BE2C (cell line): ENCODE data around the gene KCNQ2.

ENCODE experiments used
- DNase-seq: peaks from one replicate; pipeline ENCODE4 v3.0.0-alpha.2; 2020
- H3K27me3 ChIP-seq: fragments of 250-450 bp; sonication (Bioruptor Pico); 2 replicates; pipeline ENCODE4 v1.5.1; 2020; ENCODE audit warnings: mild to moderate bottlenecking
- H3K36me3 ChIP-seq: fragments of 250-450 bp; sonication (Bioruptor Pico); 2 replicates; pipeline ENCODE4 v1.5.1; 2020; ENCODE audit warnings: mild to moderate bottlenecking
- H3K4me1 ChIP-seq: fragments of 250-450 bp; sonication (Bioruptor Pico); 2 replicates; pipeline ENCODE4 v1.5.1; 2020
- H3K4me3 ChIP-seq: 2 replicates; pipeline ENCODE4 v1.5.1; 2011; ENCODE audit warnings: low read depth, low read length
- H3K9me3 ChIP-seq: fragments of 250-450 bp; sonication (Bioruptor Pico); 2 replicates; pipeline ENCODE4 v1.5.1; 2020
- TF ChIP-seq, protein P1 (sequence below): IDR thresholded peaks from 2 replicates; pipeline ENCODE4 v1.5.1; 2012; ENCODE audit warnings: mild to moderate bottlenecking, low read depth, low read length

KCNQ2 gene

GRCh38 chr20:63392465-63393365 is 79.7 kb downstream of the KCNQ2 start:
- H3K27me3 ChIP-seq = peaks cover 53% of the 10 kb centered on the region
- H3K9me3 ChIP-seq = no peaks in the 10 kb centered on the region
- TF ChIP-seq, protein P1, sequence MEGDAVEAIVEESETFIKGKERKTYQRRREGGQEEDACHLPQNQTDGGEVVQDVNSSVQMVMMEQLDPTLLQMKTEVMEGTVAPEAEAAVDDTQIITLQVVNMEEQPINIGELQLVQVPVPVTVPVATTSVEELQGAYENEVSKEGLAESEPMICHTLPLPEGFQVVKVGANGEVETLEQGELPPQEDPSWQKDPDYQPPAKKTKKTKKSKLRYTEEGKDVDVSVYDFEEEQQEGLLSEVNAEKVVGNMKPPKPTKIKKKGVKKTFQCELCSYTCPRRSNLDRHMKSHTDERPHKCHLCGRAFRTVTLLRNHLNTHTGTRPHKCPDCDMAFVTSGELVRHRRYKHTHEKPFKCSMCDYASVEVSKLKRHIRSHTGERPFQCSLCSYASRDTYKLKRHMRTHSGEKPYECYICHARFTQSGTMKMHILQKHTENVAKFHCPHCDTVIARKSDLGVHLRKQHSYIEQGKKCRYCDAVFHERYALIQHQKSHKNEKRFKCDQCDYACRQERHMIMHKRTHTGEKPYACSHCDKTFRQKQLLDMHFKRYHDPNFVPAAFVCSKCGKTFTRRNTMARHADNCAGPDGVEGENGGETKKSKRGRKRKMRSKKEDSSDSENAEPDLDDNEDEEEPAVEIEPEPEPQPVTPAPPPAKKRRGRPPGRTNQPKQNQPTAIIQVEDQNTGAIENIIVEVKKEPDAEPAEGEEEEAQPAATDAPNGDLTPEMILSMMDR = no peak
- H3K4me1 ChIP-seq = no peaks in the 10 kb centered on the region
- no peaks in the 10 kb centered on the region for H3K36me3 ChIP-seq
- no peak overlapping the region for H3K4me3 ChIP-seq
- no peak for DNase-seq

- Histone ChIP-seq H3K9me3 (no peaks in the 10 kb centered on the region), H3K4me1 (no peaks in the 10 kb centered on the region), H3K27me3 (peaks cover 25% of the 10 kb centered on the region), H3K4me3 (no peak overlapping the region), H3K36me3 (no peaks in the 10 kb centered on the region)
- TF ChIP-seq, protein P1 = no peak
- no peak for DNase-seq
Measured at GRCh38 chr20:63387917-63388316, 84.5 kb downstream of the KCNQ2 start.

- TF ChIP-seq, protein P1 = no peak
- H3K4me1 ChIP-seq = no peaks in the 10 kb centered on the region
- no peak for DNase-seq
Measured at GRCh38 chr20:63387393-63387792, 85.1 kb downstream of the KCNQ2 start.

DNA sequence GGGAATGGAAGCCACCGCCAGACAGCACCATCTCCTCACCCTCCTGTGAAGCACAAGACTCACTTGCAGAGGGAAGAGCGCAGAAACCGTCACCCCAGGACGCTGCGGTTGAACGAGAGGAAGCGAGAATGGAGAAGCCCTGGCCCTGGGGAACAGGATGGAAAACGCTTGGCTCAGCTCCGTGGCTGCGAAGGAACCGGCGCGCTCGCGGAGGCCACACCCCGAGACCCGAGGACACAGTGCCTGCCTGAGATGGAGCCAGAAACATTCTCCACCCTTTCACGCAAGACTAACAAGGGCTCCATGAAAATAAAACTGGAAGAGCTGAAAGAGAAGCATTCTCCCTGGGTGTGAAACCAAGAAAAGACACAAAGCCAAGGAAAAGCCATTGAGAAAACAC is 86.0 kb downstream of the KCNQ2 start:
- Histone ChIP-seq H3K4me3 (no peak overlapping the region), H3K9me3 (no peaks in the 10 kb centered on the region), H3K36me3 (no peaks in the 10 kb centered on the region)

More at GRCh38 chr20:63387393-63387792, 85.1 kb downstream of the KCNQ2 start:
- Histone ChIP-seq H3K4me3 (no peak overlapping the region), H3K9me3 (no peaks in the 10 kb centered on the region), H3K36me3 (no peaks in the 10 kb centered on the region), H3K27me3 (peaks cover 25% of the 10 kb centered on the region)

DNA sequence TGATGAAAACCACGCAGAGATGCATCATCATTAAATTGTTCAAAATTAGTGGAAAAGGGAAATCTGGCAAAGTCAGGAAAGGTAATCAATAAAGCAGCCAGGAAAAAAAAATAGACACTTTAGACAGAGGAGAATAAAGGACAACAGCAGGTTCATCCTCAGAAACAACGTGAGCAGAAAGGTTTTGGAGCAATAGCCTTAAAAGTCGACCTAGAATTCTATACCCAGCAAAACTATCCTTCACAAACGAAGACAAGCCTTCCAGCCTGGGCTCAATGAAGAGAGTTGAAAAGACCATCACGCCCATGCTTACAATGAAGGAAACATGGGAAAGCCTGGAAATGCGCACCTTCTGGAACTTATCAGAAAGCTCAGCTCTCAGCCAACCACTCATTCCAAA is 86.6 kb downstream of the KCNQ2 start:
- peaks cover 16% of the 10 kb centered on the region for H3K27me3 ChIP-seq
- DNase-seq = no peak
- TF ChIP-seq, protein P1 = no peak

More for the DNA sequence above, 86.0 kb downstream of the KCNQ2 start:
- Histone ChIP-seq H3K27me3 (peaks cover 23% of the 10 kb centered on the region), H3K4me1 (no peaks in the 10 kb centered on the region)
- TF ChIP-seq, protein P1 = no peak
- DNase-seq = no peak

GRCh38 chr20:63384336-63384735 is 88.1 kb downstream of the KCNQ2 start:
- H3K27me3 ChIP-seq = peaks cover 14% of the 10 kb centered on the region
- no peak overlapping the region for H3K4me3 ChIP-seq
- no peak for DNase-seq
- TF ChIP-seq, protein P1 = no peak
- H3K9me3 ChIP-seq = no peaks in the 10 kb centered on the region
- no peaks in the 10 kb centered on the region for H3K36me3 ChIP-seq
- no peaks in the 10 kb centered on the region for H3K4me1 ChIP-seq

More for the DNA sequence above, 86.6 kb downstream of the KCNQ2 start:
- Histone ChIP-seq H3K4me1 (no peaks in the 10 kb centered on the region), H3K36me3 (no peaks in the 10 kb centered on the region), H3K9me3 (no peaks in the 10 kb centered on the region), H3K4me3 (no peak overlapping the region)
